ENCODE measurements around the gene OSBPL2.

OSBPL2 gene

DNA sequence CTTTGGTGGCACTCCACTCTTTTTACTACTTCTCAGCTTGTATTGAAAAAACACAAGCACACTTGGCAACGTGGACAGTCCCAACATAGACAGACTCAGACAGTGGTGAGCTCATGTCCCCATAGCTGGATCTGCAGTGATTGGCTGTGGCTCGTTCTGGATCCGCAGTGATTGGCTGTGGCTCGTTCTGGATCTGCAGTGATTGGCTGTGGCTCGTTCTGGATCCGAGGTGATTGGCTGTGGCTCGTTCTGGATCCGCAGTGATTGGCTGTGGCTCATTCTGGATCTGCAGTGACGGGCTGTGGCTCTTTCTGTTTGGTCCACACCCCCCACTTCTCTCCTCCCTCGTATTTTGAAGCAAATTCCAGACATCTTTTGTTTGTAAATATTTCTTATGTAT, 28.0 kb downstream of the OSBPL2 start:
- Mint-ChIP-seq H3K4me3 (no peak overlapping the region), H3K4me1 (no peaks in the 10 kb centered on the region), H3K36me3 (ENCODE audit: low read depth) (peaks cover 53% of the 10 kb centered on the region), H3K27ac (no peak overlapping the region), H3K27me3 (ENCODE audit: low read depth) (no peaks in the 10 kb centered on the region), H3K9me3 (peaks cover 3% of the 10 kb centered on the region)
- TF ChIP-seq, protein P1, sequence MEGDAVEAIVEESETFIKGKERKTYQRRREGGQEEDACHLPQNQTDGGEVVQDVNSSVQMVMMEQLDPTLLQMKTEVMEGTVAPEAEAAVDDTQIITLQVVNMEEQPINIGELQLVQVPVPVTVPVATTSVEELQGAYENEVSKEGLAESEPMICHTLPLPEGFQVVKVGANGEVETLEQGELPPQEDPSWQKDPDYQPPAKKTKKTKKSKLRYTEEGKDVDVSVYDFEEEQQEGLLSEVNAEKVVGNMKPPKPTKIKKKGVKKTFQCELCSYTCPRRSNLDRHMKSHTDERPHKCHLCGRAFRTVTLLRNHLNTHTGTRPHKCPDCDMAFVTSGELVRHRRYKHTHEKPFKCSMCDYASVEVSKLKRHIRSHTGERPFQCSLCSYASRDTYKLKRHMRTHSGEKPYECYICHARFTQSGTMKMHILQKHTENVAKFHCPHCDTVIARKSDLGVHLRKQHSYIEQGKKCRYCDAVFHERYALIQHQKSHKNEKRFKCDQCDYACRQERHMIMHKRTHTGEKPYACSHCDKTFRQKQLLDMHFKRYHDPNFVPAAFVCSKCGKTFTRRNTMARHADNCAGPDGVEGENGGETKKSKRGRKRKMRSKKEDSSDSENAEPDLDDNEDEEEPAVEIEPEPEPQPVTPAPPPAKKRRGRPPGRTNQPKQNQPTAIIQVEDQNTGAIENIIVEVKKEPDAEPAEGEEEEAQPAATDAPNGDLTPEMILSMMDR (IDR thresholded peaks at IDR 0.05; ENCODE audit: unreplicated experiment in 3 of 3) = no peak

DNA sequence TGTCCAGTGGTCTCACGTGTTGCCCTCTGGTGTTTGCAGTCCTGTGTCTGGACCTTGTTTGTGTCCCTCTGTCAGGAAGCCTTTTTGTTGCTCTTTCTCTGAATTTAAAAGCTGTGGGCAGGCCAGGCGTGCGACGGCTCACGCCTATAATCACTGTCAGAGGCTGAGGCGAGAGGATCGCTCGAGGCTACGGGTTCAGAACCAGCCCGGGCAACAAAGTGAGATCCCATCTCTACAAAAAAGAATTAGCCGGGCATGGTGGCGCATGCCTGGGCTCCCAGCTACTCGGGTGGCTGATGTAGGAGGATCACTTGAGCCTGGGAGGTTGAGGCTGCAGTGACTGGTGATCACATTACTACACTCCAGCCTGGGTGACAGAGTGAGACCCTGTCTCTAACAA, 28.5 kb downstream of the OSBPL2 start:
- H3K4me3 Mint-ChIP-seq = no peak overlapping the region
- TF ChIP-seq, protein P1 (IDR thresholded peaks at IDR 0.05; ENCODE audit: unreplicated experiment in 3 of 3) = no peak
- H3K27me3 Mint-ChIP-seq (ENCODE audit: low read depth) = no peaks in the 10 kb centered on the region
- peaks cover 50% of the 10 kb centered on the region for H3K36me3 Mint-ChIP-seq (ENCODE audit: low read depth)
- peaks cover 3% of the 10 kb centered on the region for H3K9me3 Mint-ChIP-seq
- H3K27ac Mint-ChIP-seq = no peak overlapping the region
- no peaks in the 10 kb centered on the region for H3K4me1 Mint-ChIP-seq

DNA sequence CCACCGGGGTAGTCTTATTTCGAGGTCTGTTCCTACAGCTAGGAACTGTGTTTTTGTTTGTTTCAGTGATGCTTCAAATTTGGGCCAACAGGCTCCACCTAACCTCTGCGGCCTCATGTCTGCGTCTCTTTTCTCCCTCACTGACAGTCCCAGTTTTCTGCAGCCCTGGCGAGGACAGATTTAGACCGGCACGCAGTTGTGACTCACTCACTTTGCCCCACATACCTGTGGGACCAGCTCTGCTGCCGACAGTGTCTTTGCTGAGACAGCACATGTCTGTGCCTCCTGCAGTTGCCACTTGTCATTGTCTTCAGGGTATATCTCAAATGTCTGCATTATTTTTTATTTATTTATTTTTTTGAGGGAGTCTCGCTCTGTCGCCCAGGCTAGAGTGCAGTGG, 29.2 kb downstream of the OSBPL2 start:
- H3K4me3 Mint-ChIP-seq = no peak overlapping the region
- TF ChIP-seq, protein P1 (IDR thresholded peaks at IDR 0.05; ENCODE audit: unreplicated experiment in 3 of 3) = no peak
- H3K27me3 Mint-ChIP-seq (ENCODE audit: low read depth) = no peaks in the 10 kb centered on the region
- H3K27ac Mint-ChIP-seq = no peak overlapping the region
- H3K9me3 Mint-ChIP-seq = peaks cover 3% of the 10 kb centered on the region
- no peaks in the 10 kb centered on the region for H3K4me1 Mint-ChIP-seq
- H3K36me3 Mint-ChIP-seq (ENCODE audit: low read depth) = peaks cover 48% of the 10 kb centered on the region

DNA sequence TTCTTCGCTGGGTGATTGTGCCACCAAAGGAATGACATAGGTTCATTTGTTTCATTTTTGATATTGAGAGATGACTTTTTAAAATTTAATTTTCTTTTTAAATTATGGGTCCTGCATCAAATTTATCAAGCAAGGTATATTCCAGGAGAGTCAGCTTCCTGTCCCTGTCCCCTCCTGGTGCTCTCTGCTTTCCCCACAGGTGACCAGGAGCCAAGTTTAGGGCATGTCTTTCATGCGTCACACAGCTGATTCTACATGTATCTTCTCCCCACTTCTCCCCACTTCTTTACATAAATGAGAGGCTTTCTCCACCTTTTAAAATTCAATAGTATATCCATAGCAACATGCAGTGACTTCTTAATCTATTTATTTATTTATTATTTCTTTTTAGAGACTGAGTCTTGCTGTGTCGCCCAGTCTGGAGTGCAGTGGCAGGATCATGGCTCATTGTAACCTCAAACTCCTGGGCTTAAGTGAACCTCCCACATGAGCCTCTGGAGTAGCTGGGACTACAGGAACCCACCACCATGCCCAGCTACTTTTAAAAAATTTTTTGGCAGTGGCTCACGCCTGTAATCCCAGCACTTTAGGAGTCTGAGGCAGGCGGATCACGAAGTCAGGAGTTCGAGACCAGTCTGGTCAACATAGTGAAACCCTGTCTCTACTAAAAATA, 30.0 kb downstream of the OSBPL2 start:
- H3K4me3 Mint-ChIP-seq = no peak overlapping the region
- no peaks in the 10 kb centered on the region for H3K27me3 Mint-ChIP-seq (ENCODE audit: low read depth)
- peaks cover 2% of the 10 kb centered on the region for H3K4me1 Mint-ChIP-seq
- TF ChIP-seq, protein P1 (IDR thresholded peaks at IDR 0.05; ENCODE audit: unreplicated experiment in 3 of 3) = no peak
- peaks cover 54% of the 10 kb centered on the region for H3K36me3 Mint-ChIP-seq (ENCODE audit: low read depth)
- H3K27ac Mint-ChIP-seq = no peak overlapping the region
- peaks cover 3% of the 10 kb centered on the region for H3K9me3 Mint-ChIP-seq

DNA sequence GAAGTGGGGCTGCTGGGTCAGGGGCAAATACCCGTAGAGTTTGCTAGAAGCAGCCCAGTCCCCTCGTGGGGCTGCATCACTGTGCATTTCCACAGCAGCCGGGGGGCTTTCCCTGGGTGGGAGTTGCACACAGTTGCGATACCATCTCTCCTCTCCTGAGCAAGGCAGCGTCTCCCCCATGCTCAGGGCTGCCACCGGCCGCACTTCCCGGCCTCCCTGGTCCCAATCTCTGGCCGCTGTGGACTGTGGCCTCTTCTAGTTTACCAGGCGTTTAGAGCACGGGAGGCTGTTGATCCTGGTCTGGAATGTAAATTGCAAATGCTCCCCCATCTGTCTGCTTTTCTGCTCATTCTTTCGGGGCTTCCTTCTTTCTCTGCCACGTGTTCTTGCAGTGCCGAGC, 31.1 kb downstream of the OSBPL2 start:
- Mint-ChIP-seq H3K4me3 (no peak overlapping the region), H3K27ac (no peak overlapping the region), H3K36me3 (ENCODE audit: low read depth) (peaks cover 53% of the 10 kb centered on the region), H3K9me3 (peaks cover 3% of the 10 kb centered on the region), H3K27me3 (ENCODE audit: low read depth) (no peaks in the 10 kb centered on the region), H3K4me1 (peaks cover 8% of the 10 kb centered on the region)
- TF ChIP-seq, protein P1 (IDR thresholded peaks at IDR 0.05; ENCODE audit: unreplicated experiment in 3 of 3) = no peak

DNA sequence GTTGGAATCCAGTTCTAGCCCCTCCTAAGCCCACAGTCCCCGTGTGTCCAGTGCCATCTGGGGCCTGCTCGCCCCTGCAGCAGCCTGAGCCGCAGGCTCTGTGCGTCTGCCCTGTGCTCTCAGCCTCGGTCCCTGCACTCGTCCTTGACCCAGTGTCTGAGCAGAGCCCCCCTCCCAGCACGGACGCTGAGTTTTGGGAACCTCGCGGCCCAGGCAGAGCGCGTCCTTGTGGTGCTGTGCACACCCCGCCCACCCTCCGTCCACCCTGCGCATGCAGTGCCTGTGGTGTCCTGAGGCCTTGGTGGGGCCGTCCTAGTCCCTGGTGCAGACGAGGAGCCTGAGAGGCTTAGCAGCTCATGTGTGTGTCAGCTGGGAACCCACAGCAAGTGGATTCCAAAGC, 31.6 kb downstream of the OSBPL2 start:
- H3K4me1 Mint-ChIP-seq = peaks cover 13% of the 10 kb centered on the region
- peaks cover 3% of the 10 kb centered on the region for H3K9me3 Mint-ChIP-seq
- no peak overlapping the region for H3K4me3 Mint-ChIP-seq
- H3K27ac Mint-ChIP-seq = no peak overlapping the region
- TF ChIP-seq, protein P1 (IDR thresholded peaks at IDR 0.05; ENCODE audit: unreplicated experiment in 3 of 3) = no peak
- peaks cover 53% of the 10 kb centered on the region for H3K36me3 Mint-ChIP-seq (ENCODE audit: low read depth)
- H3K27me3 Mint-ChIP-seq (ENCODE audit: low read depth) = no peaks in the 10 kb centered on the region

Data from nephron (organoid).